ENCODE data around the gene BBS9. TPM values are rescaled to one million over a fixed set of nuclear protein-coding genes. Genes with fewer than 3 reads are reported as not detected.
"Not testable (repeated sequence)": the region's sequence is repeated elsewhere in the genome, so short reads cannot be mapped to it uniquely, and the experiment has no call there.

The BBS9 gene
- total RNA-seq, 5 donors from 2014 or later (not counting 1 experiment from before 2014, with no cell fraction given): 18.5 to 28.8 (median 20.9) TPM

DNA sequence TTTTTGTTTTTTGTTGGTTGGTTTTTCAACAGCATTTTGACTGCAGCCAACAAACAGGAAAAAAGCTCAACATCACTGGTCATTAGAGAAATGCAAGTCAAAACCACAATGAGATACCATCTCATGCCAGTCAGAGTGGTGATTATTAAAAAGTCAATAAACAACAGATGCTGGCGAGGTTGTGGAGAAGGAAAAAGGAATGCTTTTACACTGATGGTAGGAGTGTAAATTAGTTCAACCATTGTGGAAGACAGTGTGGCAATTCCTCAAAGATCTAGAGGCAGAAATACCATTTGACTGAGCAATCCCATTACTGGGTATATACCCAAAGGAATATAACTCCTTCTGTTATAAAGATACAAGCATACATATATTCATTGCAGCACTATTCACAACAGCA lies 355.1 kb downstream of the BBS9 start:
- H3K9me3 ChIP-seq; ATAC-seq (replicated peaks in 1 of 4); H3K4me1 ChIP-seq (ENCODE audit: control insufficient read depth in 1 of 2, extremely low read depth in 1 of 2, insufficient read depth in 2 of 2, low read length in 2 of 2); H3K27ac Mint-ChIP-seq; H3K4me3 ChIP-seq (ENCODE audit: control insufficient read depth in 1 of 2, extremely low read depth in 1 of 2, low read length in 1 of 2); H3K36me3 ChIP-seq (ENCODE audit: control insufficient read depth in 2 of 2, extremely low read depth in 1 of 2, insufficient read depth in 1 of 2, low read length in 1 of 2); H3K4me1 Mint-ChIP-seq; H3K4me3 Mint-ChIP-seq; DNase-seq; H3K27ac ChIP-seq (ENCODE audit: low read length); CTCF ChIA-PET; H3K27me3 ChIP-seq (replicated peaks in 1 of 2; ENCODE audit: control insufficient read depth in 2 of 2, extremely low read depth in 1 of 2, insufficient read depth in 2 of 2, low read length in 1 of 2); H3K27me3 Mint-ChIP-seq; POLR2A ChIA-PET: not testable (repeated sequence)
- Mint-ChIP-seq H3K9me3 (peaks cover 7 to 12% (median 9%) of the 10 kb centered on the region in 3 donors), H3K36me3 (peaks cover 39% of the 10 kb centered on the region)
- WGBS (ENCODE audit: insufficient coverage): no CpG with 5 or more reads among the region's 1 CpG

DNA sequence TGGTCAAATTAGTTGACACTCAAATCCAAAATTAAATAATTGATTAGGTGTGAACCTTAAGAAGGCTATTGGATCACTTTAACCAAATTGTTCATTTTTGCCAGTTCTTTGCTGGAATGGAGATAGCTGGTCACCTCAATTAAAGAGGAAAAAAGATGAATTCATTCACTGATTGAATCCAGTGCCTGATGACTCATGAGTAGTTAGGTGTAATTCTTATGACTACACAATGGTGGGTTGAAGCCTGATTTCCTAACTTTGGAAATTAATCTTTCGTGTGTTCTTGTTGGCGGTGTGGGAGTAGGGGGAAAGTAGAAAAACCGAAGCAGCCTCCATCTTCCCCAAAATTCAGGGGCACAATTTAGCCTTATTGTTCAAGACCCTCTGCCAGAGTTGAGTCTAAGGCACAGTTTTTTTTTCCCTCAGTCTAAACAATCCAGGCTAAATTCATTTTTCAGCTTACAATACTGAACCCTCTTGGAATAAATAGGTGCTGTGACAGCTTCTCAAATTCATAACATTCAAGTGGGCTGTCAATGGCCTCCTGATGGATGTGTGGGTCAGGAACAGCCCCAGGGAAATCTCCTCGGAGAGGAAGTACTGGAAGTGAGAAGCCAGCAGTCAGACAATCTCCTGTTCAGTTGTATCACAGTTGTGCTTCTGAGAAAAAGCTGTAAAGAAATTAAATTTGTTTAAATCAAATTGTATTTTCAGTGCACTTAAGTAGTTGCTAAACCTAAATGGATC lies 356.6 kb downstream of the BBS9 start:
- H3K36me3 ChIP-seq (ENCODE audit: control insufficient read depth in 2 of 2, extremely low read depth in 1 of 2, insufficient read depth in 1 of 2, low read length in 1 of 2): no peaks in the 10 kb centered on the region
- Mint-ChIP-seq H3K36me3 (peaks cover 31% of the 10 kb centered on the region), H3K4me3 (no peak overlapping the region), H3K9me3 (peaks cover 2 to 6% (median 3%) of the 10 kb centered on the region in 3 donors), H3K27ac (no peak overlapping the region), H3K27me3 (no peaks in the 10 kb centered on the region), H3K4me1 (no peaks in the 10 kb centered on the region)
- ChIA-PET POLR2A (interaction anchor here in 1 of 2 donors (0.6 kb wide), 1 partner anchor 618 kb away, joined by 3 read pairs; no protein-coding TSS in a partner anchor), CTCF (interaction anchor here in 1 of 2 donors (0.7 kb wide), 1 partner anchor 12 kb away, joined by 4 read pairs; no protein-coding TSS in a partner anchor)
- no peak for ATAC-seq (replicated peaks in 1 of 4)
- no peaks in the 10 kb centered on the region for H3K9me3 ChIP-seq
- WGBS (ENCODE audit: insufficient coverage): 60% methylated on average over 1 of the region's 4 CpGs
- H3K4me1 ChIP-seq (ENCODE audit: control insufficient read depth in 1 of 2, extremely low read depth in 1 of 2, insufficient read depth in 2 of 2, low read length in 2 of 2): no peaks in the 10 kb centered on the region
- H3K27ac ChIP-seq (ENCODE audit: low read length): no peak overlapping the region
- no peak for DNase-seq
- no peak overlapping the region for H3K4me3 ChIP-seq (ENCODE audit: control insufficient read depth in 1 of 2, extremely low read depth in 1 of 2, low read length in 1 of 2)
- H3K27me3 ChIP-seq (replicated peaks in 1 of 2; ENCODE audit: control insufficient read depth in 2 of 2, extremely low read depth in 1 of 2, insufficient read depth in 2 of 2, low read length in 1 of 2): no peaks in the 10 kb centered on the region

DNA sequence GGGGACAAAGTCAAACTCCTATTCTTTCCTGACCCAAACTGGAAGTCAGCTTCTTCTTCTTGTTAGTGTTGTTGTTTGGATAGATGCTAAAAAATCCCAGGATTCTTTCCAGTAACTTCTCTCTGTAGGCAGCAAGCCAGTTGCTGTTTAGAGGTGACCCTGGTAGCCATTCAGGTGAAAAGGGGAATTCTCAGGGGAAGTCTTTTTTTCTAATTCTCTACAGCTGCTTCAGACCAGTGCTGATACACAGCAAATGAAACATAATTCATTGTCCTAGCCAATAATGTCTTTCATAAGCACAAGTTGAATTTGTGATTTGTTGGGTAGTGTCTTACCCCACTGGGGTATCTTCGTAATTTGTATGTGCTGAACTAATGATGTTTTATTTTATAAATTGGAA lies 357.3 kb downstream of the BBS9 start:
- no peak overlapping the region for H3K4me3 Mint-ChIP-seq
- H3K9me3 ChIP-seq: no peaks in the 10 kb centered on the region
- no peak overlapping the region for H3K27ac ChIP-seq (ENCODE audit: low read length)
- ChIA-PET POLR2A (interaction anchor here in 1 of 2 donors (0.6 kb wide), 1 partner anchor 619 kb away, joined by 3 read pairs; no protein-coding TSS in a partner anchor), CTCF (interaction anchor here in 1 of 2 donors (1.0 kb wide), 1 partner anchor 11 kb away, joined by 3 read pairs; no protein-coding TSS in a partner anchor)
- no peaks in the 10 kb centered on the region for H3K4me1 ChIP-seq (ENCODE audit: control insufficient read depth in 1 of 2, extremely low read depth in 1 of 2, insufficient read depth in 2 of 2, low read length in 2 of 2)
- H3K27me3 ChIP-seq (replicated peaks in 1 of 2; ENCODE audit: control insufficient read depth in 2 of 2, extremely low read depth in 1 of 2, insufficient read depth in 2 of 2, low read length in 1 of 2): no peaks in the 10 kb centered on the region
- peaks cover under 1 to 3% (median 3%) of the 10 kb centered on the region in 3 donors for H3K9me3 Mint-ChIP-seq
- H3K27ac Mint-ChIP-seq: no peak overlapping the region
- no peak for DNase-seq
- no peak overlapping the region for H3K4me3 ChIP-seq (ENCODE audit: control insufficient read depth in 1 of 2, extremely low read depth in 1 of 2, low read length in 1 of 2)
- H3K27me3 Mint-ChIP-seq: no peaks in the 10 kb centered on the region
- WGBS (ENCODE audit: insufficient coverage): no CpG with 5 or more reads among the region's 1 CpG
- no peaks in the 10 kb centered on the region for H3K4me1 Mint-ChIP-seq
- no peak for ATAC-seq (replicated peaks in 1 of 4)
- H3K36me3 ChIP-seq (ENCODE audit: control insufficient read depth in 2 of 2, extremely low read depth in 1 of 2, insufficient read depth in 1 of 2, low read length in 1 of 2): no peaks in the 10 kb centered on the region
- H3K36me3 Mint-ChIP-seq: peaks cover 29% of the 10 kb centered on the region

DNA sequence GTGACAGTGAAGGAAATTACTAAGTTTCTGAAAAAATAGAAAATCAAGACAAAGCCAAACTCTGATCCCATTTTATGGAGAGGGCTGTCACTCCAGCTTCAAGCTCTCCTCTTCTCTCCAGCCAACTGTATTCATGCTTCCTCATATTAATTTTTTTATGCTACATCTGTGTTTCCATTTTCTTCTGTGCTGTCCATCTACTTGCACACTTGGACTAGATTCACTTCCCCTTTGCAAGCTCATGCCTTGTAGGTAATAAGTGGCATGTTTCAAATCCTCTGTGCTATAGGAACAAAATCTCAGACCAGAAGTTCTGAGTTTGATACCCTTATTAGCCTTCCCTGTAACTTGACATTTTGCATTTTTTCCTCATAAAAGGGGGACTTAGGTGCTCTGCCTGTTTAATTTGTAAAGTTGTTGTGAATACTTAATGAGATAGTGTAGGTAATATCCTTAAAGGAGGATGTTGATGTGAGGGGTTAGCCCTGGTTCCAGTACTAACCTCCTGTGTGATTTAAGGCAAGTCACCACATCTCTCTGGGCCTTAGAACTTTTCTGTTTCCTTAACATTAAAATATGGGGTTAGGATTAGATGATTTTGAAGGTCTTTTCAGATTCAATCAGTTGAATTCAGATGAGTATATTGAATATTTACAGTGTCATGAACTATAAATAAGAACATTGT lies 358.8 kb downstream of the BBS9 start:
- no peak for ATAC-seq (replicated peaks in 1 of 4)
- ChIA-PET CTCF (interaction anchor here in 1 of 2 donors (0.6 kb wide), 1 partner anchor 21 kb away, joined by 4 read pairs; no protein-coding TSS in a partner anchor), POLR2A (no interaction called here)
- Histone ChIP-seq H3K27me3 (replicated peaks in 1 of 2; ENCODE audit: control insufficient read depth in 2 of 2, extremely low read depth in 1 of 2, insufficient read depth in 2 of 2, low read length in 1 of 2) (no peaks in the 10 kb centered on the region), H3K36me3 (ENCODE audit: control insufficient read depth in 2 of 2, extremely low read depth in 1 of 2, insufficient read depth in 1 of 2, low read length in 1 of 2) (no peaks in the 10 kb centered on the region), H3K4me1 (ENCODE audit: control insufficient read depth in 1 of 2, extremely low read depth in 1 of 2, insufficient read depth in 2 of 2, low read length in 2 of 2) (no peaks in the 10 kb centered on the region), H3K27ac (ENCODE audit: low read length) (no peak overlapping the region), H3K4me3 (ENCODE audit: control insufficient read depth in 1 of 2, extremely low read depth in 1 of 2, low read length in 1 of 2) (no peak overlapping the region), H3K9me3 (no peaks in the 10 kb centered on the region)
- H3K27ac Mint-ChIP-seq: no peak overlapping the region
- peaks cover 25% of the 10 kb centered on the region for H3K36me3 Mint-ChIP-seq
- peaks cover 0 to 3% (median 3%) of the 10 kb centered on the region in 3 donors for H3K9me3 Mint-ChIP-seq
- no peak for DNase-seq
- no peaks in the 10 kb centered on the region for H3K4me1 Mint-ChIP-seq
- no peak overlapping the region for H3K4me3 Mint-ChIP-seq
- no peaks in the 10 kb centered on the region for H3K27me3 Mint-ChIP-seq

DNA sequence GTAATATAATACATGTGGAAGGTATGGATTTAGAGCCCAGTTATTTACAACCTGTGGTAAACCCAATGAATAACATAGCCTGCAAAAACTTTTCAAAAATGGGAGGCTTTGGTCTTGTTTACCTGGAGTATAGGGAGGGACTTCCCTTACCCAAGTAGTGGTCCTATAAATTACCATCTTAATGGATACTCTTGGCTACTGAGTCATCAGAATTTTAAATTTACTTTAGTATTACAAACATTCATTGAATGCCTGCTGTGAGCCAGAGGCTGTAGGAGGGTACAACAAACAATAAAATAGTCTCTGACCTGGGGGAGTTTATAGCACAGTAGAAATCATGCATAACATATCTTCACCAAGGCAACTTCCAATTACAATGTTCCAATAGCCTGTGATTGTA lies 365.1 kb downstream of the BBS9 start:
- Histone ChIP-seq H3K4me3 (ENCODE audit: control insufficient read depth in 1 of 2, extremely low read depth in 1 of 2, low read length in 1 of 2) (no peak overlapping the region), H3K4me1 (ENCODE audit: control insufficient read depth in 1 of 2, extremely low read depth in 1 of 2, insufficient read depth in 2 of 2, low read length in 2 of 2) (no peaks in the 10 kb centered on the region), H3K27ac (ENCODE audit: low read length) (no peak overlapping the region), H3K36me3 (ENCODE audit: control insufficient read depth in 2 of 2, extremely low read depth in 1 of 2, insufficient read depth in 1 of 2, low read length in 1 of 2) (no peaks in the 10 kb centered on the region), H3K9me3 (no peaks in the 10 kb centered on the region), H3K27me3 (replicated peaks in 1 of 2; ENCODE audit: control insufficient read depth in 2 of 2, extremely low read depth in 1 of 2, insufficient read depth in 2 of 2, low read length in 1 of 2) (no peaks in the 10 kb centered on the region)
- Mint-ChIP-seq H3K4me3 (no peak overlapping the region), H3K36me3 (peaks cover 9% of the 10 kb centered on the region), H3K4me1 (no peaks in the 10 kb centered on the region), H3K27ac (no peak overlapping the region), H3K9me3 (no peaks in the 10 kb centered on the region), H3K27me3 (no peaks in the 10 kb centered on the region)
- DNase-seq: no peak
- ChIA-PET POLR2A (no interaction called here), CTCF (no interaction called here)
- no peak for ATAC-seq (replicated peaks in 1 of 4)

DNA sequence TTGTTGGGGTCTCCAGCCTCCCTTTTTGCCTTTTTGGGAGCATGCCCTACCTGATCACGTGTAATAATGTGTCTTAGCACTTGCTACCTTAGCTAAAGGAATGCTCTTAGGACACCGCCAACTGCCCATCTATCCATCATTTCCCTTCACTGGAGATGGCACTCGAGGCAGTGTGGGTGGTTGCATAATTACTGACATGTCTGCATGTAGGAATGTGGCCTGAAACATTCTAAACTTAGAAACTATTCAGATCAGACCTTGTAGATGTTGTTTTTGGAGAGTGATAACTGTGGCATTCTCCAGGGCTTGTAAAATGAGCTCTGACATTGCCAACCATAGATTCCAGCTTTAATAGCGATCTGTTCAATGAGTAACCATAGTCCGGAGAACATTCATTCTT lies 365.8 kb downstream of the BBS9 start:
- no peak overlapping the region for H3K27ac Mint-ChIP-seq
- no peaks in the 10 kb centered on the region for H3K4me1 ChIP-seq (ENCODE audit: control insufficient read depth in 1 of 2, extremely low read depth in 1 of 2, insufficient read depth in 2 of 2, low read length in 2 of 2)
- H3K27me3 ChIP-seq (replicated peaks in 1 of 2; ENCODE audit: control insufficient read depth in 2 of 2, extremely low read depth in 1 of 2, insufficient read depth in 2 of 2, low read length in 1 of 2): no peaks in the 10 kb centered on the region
- H3K4me3 ChIP-seq (ENCODE audit: control insufficient read depth in 1 of 2, extremely low read depth in 1 of 2, low read length in 1 of 2): no peak overlapping the region
- no peaks in the 10 kb centered on the region for H3K9me3 ChIP-seq
- H3K4me1 Mint-ChIP-seq: no peaks in the 10 kb centered on the region
- no peaks in the 10 kb centered on the region for H3K9me3 Mint-ChIP-seq
- H3K4me3 Mint-ChIP-seq: no peak overlapping the region
- no peak overlapping the region for H3K27ac ChIP-seq (ENCODE audit: low read length)
- no peak for ATAC-seq (replicated peaks in 1 of 4)
- ChIA-PET CTCF (no interaction called here), POLR2A (no interaction called here)
- H3K36me3 ChIP-seq (ENCODE audit: control insufficient read depth in 2 of 2, extremely low read depth in 1 of 2, insufficient read depth in 1 of 2, low read length in 1 of 2): no peaks in the 10 kb centered on the region
- H3K27me3 Mint-ChIP-seq: no peaks in the 10 kb centered on the region
- DNase-seq: no peak
- no CpG with 5 or more reads among the region's 5 CpGs for WGBS (ENCODE audit: insufficient coverage)
- peaks cover 9% of the 10 kb centered on the region for H3K36me3 Mint-ChIP-seq

Data from T-cell (primary cell).